HG03108 (cell line): ENCODE measurements around the gene NXF1.
"Not testable (repeated sequence)": the region's sequence is repeated elsewhere in the genome, so short reads cannot be mapped to it uniquely, and the experiment has no call there.

Experiments
- ATAC-seq: cut with Tn5 transposase; IDR thresholded peaks from one replicate; pipeline ENCODE4 v1.9.1; 2021; ENCODE audit warnings: moderate library complexity; ENCODE audit not compliant: unreplicated experiment

NXF1 gene

GRCh38 chr11:62805076-62805892 lies at the start of gene NXF1:
Gene NXF1 (minus strand): TSS chr11:62805440. CDS start chr11:62805356, 84 bp downstream.
- peak; percentile 80 for ATAC-seq

DNA sequence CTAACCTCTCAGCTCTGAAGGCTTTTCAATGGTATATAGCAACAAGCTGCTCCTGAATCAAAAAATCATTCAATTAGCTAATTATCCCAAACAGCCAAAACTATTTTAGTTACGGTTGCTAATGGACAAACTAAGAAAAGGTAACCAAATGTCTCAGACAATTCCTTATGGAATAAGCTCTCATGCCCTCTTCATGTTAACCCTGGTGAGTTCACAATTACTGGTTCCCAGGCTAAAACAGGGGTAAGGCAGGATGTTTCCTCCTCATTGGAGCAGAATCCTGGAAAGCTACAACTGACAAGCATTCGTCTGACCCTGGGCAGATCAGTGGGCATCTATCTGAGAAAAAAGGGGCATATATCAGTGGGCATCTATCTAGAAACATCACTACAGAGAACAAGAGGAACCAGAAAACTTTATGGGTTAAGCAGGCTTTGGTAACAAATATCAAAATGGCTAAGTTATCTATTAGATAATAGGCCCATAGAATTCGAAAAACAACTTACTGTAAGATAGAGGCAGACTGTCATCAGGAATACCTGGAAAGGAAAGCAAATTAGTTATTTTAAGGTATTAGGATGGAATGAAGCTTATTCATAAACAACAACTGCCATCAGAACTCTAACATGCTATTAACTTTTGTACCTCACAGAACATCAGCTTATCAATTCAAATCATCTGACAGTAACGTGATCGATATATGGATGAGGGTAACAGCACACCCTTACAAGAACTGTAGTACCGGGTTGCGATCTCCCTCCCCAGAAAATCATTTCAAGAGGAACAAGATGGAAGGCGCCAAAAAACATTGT lies 49.0 kb upstream of the NXF1 start:
- no peak for ATAC-seq

DNA sequence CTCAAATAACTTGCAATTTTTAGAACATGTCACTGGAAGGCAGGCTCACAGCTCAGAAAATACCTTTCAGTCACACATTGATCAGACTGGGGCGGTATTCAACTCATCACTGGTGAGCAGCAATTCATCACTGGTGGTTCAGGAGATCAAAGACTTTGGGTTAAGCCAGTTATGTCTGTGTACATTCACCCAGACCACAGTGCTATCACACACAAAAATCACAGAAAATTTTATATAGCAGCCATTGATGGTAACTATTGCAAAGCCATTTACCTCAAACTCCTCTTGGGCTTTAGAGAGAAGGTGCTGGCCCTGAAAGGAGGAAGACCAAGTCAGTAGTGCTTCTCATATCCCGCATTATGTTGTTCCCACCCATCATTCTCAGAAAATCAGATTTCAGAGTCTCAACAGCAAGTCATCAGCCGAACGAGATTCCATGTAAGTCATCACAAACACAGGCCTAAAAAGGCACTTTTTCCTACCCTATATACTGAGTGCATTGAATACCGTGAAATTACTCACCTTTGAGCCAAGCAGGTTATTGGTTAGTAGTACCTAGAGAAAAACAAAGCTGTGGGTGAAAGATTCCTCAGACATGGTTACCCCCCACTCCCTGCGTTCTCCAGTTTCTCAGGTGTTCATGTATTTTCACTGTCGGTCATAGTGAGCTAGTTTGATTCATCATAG lies 48.2 kb upstream of the NXF1 start:
- ATAC-seq, result no peak

DNA sequence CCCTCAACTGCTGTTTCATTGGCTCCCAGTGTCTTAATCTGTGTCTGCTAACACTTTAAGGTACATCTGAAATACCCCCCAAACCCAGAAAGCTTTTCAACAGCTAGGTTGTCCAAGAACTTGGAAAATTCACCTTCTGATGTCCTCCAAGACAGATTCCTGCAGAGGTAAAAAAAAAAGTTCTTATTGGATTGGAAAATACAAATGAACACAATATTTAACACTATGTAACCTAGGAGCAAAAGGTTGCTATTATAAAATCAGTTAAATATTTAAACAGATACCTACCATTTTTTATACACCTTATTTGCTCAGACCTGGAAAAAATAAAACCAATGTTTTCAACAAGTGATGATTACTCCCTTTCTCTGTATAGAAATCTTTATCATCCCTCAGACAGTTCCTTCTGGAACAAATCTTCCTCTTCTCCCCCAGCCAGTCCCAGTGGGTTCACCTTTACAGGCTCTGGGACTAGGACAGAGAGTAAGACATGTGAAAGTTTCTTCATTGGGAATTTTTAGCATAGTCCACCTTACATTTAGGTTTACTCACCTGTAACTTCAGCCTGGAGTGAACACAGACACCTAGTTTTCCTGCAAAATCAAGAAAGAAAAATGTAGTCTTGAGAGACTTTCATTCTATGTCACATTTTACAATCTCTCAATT lies 47.4 kb upstream of the NXF1 start:
- ATAC-seq, result no peak

DNA sequence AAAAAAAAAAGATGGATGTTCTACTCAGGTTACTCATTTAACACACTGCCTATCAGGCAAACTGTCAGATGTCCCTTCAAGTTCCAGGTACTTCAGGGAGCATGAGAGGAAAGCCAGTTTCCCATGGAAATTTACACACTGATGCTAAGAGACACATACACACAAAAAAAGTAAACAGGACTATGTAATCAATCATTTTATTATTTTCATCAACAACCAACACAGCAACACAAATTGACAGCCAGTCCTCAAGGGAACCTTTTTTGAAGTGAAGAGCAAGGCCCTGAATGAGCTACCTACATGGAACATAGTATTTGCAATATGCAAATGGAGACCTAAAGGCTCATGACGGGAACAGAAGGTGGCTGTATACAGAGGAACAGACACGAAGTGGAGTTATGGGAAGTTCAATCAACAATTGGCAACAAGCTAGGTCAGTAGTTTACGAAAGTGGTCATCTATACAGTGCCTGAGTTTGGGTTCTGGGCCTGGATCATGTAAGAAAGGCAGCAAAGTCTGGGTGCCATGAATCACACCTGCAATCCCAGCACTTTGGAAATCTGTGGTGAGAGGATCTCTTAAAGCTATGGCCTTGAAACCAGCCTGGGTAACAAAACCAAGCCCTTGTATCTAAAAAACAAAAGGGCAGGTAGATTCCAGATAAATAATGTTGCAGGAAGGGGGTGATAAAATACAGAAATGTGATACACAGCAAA lies 46.7 kb upstream of the NXF1 start:
- ATAC-seq, result no peak

DNA sequence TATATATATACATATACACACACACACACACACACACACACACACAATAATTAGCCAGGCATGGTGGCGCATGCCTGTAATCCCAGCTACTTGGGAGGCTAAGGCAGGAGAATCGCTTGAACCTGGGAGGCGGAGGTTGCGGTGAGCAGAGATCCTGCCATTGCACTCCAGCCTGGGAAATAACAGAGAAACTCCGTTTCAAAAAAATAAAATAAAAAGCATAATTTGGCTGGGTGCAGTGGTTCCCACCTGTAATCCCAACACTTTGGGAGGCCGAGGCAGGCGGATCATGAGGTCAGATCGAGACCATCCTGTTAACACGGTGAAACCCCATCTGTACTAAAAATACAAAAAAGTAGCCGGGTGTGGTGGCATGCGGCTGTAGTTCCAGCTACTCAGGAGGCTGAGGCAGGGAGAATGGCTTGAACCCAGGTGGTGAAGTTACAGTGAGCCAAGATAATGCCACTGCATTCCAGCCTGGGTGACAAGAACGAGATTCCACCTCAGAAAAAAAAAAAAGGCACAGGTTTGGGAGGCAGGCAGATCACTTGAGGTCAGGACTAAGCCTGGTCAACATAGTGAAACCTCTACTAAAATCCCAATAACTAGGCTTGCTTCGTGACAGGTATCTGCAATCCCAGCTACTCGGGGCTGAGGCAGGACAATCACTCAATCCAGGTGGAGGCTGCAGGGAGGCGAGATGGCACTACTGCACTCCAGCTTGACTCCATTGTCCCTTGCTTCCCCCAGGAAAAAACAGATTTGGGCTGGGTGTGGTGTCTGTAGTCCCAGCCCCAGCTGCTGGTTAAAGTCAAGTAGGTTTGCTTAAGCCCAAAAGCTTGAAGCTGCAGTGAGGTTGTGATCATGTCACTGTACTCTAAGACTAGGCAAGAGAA lies 45.9 kb upstream of the NXF1 start:
- ATAC-seq, result no peak

DNA sequence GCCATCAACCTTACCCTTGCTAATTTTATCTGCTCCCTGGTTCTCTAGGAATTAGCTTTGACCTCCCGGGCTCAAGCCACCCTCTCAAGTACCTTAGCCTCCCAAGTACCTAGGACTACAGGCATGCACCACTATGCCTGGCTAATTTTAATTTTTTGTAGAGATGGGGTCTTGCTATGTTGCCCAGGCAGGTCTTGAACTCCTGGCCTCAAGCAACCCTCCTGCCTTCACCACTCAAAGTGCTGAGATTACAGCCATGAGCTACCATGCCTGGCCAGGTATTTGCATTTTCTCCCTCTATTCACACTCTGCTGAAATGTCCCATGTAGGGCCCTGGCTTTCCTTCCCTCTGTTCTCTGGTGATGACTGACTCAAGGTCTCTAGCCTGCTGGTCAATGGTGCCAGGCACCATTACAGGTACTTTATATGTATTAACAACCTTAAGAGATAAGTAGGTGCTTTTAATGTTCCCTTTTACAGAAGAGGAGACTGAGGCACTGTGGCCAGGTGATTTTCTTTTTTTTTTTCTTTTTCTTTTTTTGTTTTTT lies 42.6 kb upstream of the NXF1 start:
- no peak for ATAC-seq

DNA sequence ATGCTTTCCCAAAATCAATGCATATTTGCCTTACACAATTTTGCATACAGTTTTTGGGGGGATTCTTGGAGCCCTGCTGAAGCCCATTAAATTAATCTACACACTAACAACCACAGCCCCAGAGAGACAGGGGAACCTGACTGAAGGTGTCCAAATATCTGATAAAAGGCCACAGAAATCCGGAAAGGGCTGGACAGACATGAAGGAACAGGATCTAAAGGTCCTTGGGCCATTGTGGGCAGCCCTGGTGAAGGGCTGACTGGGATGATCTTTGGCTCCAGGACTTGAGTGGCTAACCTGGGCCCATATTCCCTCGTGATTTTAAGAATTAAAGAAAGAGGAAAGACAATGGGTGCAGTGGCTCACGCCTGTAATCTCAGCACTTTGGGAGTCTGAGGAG lies 40.9 kb upstream of the NXF1 start:
- ATAC-seq, result no peak

DNA sequence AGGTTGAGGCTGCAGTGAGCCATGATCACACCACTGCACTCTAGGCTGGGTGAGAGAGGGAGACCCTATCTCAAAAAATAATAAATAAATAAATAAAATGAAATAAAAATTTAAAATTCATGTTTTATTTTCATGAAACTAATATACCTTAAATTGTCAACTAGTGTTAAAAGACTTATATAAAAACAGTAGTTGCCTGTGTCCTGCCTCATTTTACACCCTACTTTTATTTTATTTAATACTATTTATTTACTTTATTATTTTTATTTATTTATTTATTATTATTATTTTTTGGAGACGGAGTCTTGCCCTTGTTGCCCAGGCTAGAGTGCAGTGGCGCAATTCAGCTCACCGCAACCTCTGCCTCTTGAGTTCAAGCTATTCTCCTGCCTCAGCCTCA lies 38.9 kb upstream of the NXF1 start:
- no peak for ATAC-seq

- no peak for ATAC-seq
These were observed 38.2 kb upstream of the NXF1 start for GRCh38 chr11:62843466-62843865.

DNA sequence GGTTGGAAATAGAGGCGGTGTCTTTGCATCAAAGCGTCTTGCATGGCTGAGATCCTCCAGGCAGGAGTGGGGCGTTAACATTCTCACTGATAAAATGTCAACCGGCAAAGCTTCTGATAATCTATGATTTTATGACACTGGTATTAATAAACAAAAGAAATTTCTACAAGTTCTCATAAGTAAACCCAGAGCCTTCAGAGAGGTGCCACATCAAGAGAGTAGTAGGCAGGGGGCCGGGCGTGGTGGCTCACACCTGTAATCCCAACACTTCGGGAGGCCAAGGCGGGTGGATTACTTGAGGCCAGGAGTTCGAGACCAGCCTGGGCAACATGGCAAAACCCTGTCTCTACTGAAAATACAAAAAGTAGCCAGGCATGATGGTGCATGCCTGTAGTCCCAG lies 37.7 kb upstream of the NXF1 start:
- not testable (repeated sequence) for ATAC-seq

GRCh38 chr11:62842171-62842741 lies 37.0 kb upstream of the NXF1 start:
- no peak for ATAC-seq

DNA sequence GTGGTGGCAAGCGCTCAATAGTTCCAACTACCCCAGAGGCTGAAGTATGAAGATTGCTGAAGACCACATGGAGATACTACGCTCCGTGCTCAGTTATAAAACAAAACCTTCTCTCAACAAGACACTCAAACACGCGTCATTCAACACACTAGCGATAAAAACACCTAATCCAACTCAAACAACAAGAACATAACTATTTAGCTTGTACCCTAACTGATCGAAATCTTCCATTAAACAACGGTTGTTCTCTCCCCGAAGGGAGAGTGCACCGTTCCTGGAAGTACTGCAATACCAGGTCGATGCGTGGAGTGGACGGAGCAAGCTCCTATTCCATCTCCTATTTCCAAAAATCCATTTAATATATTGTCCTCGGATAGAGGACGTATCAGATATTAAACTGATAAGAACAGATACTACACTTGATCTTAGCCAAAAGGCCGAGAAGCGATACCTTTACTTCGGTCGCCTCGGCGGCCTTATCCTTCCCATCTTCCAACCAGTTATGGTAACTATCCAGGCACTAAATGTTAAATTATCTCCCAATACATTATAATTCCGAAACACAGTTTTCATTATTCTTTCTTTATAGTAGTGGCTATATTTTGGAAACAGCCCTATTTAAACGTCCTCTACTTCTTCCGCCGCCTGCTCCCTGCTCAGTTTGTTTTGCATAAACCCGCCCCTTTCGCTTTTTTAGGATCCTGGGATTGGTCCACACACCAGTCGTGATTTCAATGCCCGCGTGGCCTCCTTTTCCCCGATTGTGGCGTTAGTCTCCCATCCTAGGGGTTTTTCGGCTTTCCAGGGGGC lies 36.3 kb upstream of the NXF1 start:
- peak; percentile 46 for ATAC-seq

DNA sequence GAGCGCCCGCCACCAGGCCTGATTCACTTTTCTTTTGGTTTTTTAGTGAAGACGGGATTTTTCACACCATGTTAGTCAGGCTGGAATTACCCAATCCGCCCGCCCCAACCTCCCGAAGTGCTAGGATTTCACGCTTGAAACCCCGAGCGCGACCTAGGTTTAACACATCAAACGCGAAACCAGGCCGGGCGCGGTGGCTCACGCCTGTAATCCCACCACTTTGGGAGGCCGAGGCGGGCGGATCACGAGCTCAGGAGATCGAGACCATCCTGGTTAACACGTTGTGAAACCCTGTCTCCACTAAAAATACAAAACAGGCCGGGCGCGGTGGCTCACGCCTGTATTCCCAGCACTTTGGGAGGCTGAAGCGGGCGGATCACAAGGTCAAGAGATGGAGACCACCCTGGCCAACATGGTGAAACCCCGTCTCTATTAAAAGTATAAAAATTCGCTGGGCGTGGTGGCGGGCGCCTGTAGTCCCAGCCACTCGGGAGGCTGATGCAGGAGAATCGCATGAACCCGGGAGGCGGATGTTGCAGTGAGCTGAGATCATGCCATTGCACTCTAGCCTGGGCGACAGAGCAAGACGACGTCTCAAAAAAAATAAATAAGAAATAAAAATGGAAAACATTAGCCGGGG lies 35.6 kb upstream of the NXF1 start:
- not testable (repeated sequence) for ATAC-seq

DNA sequence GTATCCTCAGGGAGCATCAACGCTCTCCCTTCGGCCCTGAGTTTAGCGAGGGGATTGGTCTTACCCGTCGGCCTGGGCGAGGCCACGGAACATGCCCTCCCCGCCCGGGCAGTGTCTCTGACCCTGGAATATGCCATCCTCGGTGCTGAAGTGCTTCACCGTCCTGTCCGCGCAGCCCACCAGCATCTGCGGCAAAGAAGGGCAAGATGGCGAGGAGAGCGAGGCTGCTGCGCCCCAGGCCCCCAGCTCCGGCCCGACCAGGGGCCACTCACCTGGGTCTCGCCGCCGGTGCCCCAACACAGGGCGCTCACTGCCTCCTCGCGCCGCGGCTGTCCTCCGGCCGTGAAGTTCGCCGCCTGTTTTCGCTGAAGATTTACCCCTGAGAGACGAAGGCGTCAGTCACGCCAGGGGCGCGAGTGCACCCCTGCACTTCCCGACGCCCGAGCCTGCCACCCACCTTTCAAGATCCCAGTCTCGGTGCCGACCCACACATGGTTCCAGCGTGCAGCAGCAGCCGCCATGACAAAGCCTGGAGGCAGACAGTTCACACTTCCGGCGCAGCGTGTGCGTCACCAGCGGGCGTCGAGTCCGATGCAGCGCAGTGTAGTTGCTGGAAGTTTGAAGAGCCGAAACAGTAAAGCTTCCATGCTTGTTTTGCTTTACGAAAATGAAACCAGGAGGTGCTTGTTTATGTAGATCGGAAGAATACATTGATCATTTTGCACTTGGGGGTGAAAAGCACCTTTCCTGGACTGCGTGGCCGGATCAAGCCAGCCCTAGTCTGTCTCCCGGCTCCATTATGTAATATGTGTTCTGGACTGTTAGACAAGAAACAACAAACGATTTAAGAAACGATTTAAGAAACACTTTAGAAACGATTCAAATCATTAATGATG lies 34.1 kb upstream of the NXF1 start, which contains the start of gene WDR74:
Gene WDR74 (minus strand): TSS at position 541 of the 896 bp plus-strand sequence. CDS start 20 bp downstream, at position 521.
- ATAC-seq, result peak; percentile 44

DNA sequence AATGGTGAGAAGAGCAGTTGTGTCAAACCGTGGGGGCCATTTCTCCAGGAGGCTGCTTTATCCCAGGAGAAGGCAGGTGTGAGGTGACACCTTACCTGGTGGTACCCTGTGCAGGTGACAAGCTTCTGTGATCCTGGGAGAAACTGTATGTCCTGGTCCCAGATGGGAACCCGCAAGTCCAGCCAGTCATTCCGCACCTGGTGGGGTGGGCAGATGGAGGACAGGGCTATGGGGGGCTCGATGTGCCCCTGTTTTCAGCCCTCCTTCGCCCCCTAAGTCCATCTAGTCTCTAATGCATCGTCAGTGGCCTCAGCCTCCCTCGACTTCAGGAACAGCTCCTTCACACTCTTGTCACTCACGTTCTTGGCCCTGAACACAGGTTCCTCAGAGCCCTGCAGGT lies 30.1 kb upstream of the NXF1 start:
- no peak for ATAC-seq
